ENCODE data around the gene RPS29. TPM values are rescaled to one million over a fixed set of nuclear protein-coding genes. Genes with fewer than 3 reads are reported as not detected.

The RPS29 gene
- polyA plus RNA-seq, 2 of the 4 experiments (the other 2 are of a cell fraction), result 3,539 to 3,909 TPM

DNA sequence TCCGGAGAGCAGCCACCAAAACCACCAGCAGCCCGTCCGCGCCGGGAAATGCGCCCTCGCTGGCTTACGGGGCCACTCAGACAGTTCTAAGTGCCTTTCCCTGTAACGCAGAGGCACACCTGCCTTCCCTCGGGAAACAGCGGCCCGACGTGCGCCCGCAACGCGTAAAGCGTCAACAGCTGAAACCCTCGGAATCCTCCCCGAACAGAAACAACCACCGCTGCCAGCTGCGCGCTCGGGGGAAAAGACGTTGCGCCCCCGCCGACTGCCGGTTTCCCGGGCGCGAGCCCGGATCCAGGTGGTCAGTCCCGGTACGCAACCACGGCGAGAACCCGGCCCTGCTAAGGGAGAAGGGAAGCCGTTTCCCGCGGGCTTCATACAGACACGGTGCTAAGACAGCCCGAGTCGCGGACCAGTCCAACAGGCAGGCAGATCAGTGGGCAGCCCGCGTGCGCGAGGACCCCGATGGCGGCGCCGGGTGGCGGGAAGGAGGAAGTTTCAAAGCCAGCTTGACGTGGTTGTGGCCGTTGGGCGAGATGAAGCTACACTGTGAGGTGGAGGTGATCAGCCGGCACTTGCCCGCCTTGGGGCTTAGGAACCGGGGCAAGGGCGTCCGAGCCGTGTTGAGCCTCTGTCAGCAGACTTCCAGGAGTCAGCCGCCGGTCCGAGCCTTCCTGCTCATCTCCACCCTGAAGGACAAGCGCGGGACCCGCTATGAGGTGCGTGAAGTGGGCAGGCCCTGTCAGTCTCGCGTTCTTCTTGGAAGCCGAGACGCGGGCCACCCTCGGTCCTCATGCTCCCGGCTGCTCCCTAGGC, 12.5 kb upstream of the RPS29 start, which contains the start of gene LRR1 (continued):
- TF ChIP-seq ZNF302 (CRISPR knock-in tag; IDR thresholded peaks at IDR 0.05) (no peak), HOXB13 (CRISPR knock-in tag; IDR thresholded peaks at IDR 0.05; ENCODE audit: low read depth) (no peak), RAD21 (conservative IDR thresholded peaks at IDR 0.05 in 1 of 2, IDR thresholded peaks at IDR 0.05 in 1 of 2) (no peak), BHLHE40 (IDR thresholded peaks at IDR 0.05; ENCODE audit: low read depth, low read length) (no peak), FOSL2 (IDR thresholded peaks at IDR 0.05) (no peak), FOSL2 (CRISPR knock-in tag; IDR thresholded peaks at IDR 0.05) (peak; percentile 14; the same call in 1 of the 2 replicates)
- TF ChIP-seq, protein P1, sequence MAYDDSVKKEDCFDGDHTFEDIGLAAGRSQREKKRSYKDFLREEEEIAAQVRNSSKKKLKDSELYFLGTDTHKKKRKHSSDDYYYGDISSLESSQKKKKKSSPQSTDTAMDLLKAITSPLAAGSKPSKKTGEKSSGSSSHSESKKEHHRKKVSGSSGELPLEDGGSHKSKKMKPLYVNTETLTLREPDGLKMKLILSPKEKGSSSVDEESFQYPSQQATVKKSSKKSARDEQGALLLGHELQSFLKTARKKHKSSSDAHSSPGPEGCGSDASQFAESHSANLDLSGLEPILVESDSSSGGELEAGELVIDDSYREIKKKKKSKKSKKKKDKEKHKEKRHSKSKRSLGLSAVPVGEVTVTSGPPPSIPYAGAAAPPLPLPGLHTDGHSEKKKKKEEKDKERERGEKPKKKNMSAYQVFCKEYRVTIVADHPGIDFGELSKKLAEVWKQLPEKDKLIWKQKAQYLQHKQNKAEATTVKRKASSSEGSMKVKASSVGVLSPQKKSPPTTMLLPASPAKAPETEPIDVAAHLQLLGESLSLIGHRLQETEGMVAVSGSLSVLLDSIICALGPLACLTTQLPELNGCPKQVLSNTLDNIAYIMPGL (CRISPR knock-in tag; IDR thresholded peaks at IDR 0.05; ENCODE audit: borderline replicate concordance), result 0 out of 2 replicates have a peak, but pooled peaks have one; percentile 23

GRCh38 chr14:49598189-49598484, 12.0 kb upstream of the RPS29 start:
- CTCF ChIA-PET, result interaction anchor here (1.2 to 1.9 kb wide), 5 partner anchors 8 to 23 kb away, joined by 3 to 14 read pairs (median 4); partner anchors contain the start of genes MGAT2 and RPS29
- peak overlapping the region; percentile 92 to 96 for H3K27ac ChIP-seq
- peak; percentile 11 to 26; a peak in 4 of 6 replicates for ATAC-seq
- H3K4me2 ChIP-seq, result peak overlapping the region; percentile 88
- TF ChIP-seq EHF (CRISPR knock-in tag; IDR thresholded peaks at IDR 0.05) (no peak), NFE2L2 (conservative IDR thresholded peaks at IDR 0.05; ENCODE audit: low read length) (no peak), RARB (CRISPR knock-in tag; IDR thresholded peaks at IDR 0.05) (no peak), KDM5A (IDR thresholded peaks at IDR 0.05) (no peak), JUN (IDR thresholded peaks at IDR 0.05) (no peak), GATA3 (IDR thresholded peaks at IDR 0.05; ENCODE audit: borderline replicate concordance) (no peak), MAX (IDR thresholded peaks at IDR 0.05) (no peak), POLR2AphosphoS2 (conservative IDR thresholded peaks at IDR 0.05; ENCODE audit: low read length) (no peak), SREBF2 (IDR thresholded peaks at IDR 0.05) (no peak), USF2 (IDR thresholded peaks at IDR 0.05) (no peak), RCOR1 (IDR thresholded peaks at IDR 0.05; ENCODE audit: low read depth, low read length) (no peak), NPAS2 (CRISPR knock-in tag; IDR thresholded peaks at IDR 0.05; ENCODE audit: borderline replicate concordance) (no peak), CBX8 (IDR thresholded peaks at IDR 0.05) (no peak), ESRRA (IDR thresholded peaks at IDR 0.05; ENCODE audit: borderline replicate concordance, low read length) (no peak)
- POLR2A ChIA-PET, result interaction anchor here (1.3 to 2.8 kb wide), 3 partner anchors 10 to 22 kb away, joined by 3 to 27 read pairs (median 23); partner anchors contain the start of genes MGAT2, RPL36AL and RPS29
- WGBS (ENCODE audit: missing lambda C conversion rate), result under 1% methylated on average over 15 of the region's 15 CpGs
- peak in 1 of 2 experiments; percentile 23 for DNase-seq (ENCODE audit: low read depth in 1 of 2, low spot score in 1 of 2)
- peak overlapping the region; percentile 62 for H3K4me3 ChIP-seq
- no peak for FAIRE-seq
- H3K9me3 ChIP-seq, result no peaks in the 10 kb centered on the region
- H3K4me1 ChIP-seq, result 0 out of 3 replicates have a peak, but pooled peaks cover 7% of the 10 kb centered on the region
